GM18867 (cell line): ENCODE measurements around the gene SLC6A11.

ENCODE experiments used
- ATAC-seq: cut with Tn5 transposase; IDR thresholded peaks from one replicate; pipeline ENCODE4 v1.9.1; 2021; ENCODE audit warnings: mild to moderate bottlenecking, moderate library complexity; ENCODE audit not compliant: unreplicated experiment

SLC6A11 gene

GRCh38 chr3:10816019-10816862, at the start of gene SLC6A11:
SLC6A11 (plus strand) TSS chr3:10816228; CDS start chr3:10816266, 38 bp downstream.
- ATAC-seq: no peak

- no peak for ATAC-seq
These were observed 47.2 kb upstream of the SLC6A11 start for GRCh38 chr3:10768708-10769394.

DNA sequence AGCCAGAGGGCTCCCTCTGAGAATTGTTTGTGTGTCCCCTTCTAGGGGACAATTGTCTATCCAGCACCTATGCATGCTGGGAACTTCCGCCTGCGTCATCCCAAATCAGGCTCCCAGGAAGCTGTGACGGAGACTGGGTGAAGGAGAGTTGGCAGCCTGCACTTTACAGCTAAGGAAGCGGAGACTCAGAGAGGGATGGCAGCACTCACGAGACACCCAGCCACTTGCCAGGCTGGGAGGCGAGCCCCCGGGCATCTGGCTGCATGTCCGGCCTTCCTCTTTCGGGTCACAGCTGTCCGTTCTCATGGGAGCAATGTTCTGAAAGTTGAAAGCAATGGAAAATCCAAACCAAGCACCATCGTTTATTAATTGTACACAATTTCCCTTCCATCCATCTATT, 45.5 kb upstream of the SLC6A11 start:
- ATAC-seq: no peak

DNA sequence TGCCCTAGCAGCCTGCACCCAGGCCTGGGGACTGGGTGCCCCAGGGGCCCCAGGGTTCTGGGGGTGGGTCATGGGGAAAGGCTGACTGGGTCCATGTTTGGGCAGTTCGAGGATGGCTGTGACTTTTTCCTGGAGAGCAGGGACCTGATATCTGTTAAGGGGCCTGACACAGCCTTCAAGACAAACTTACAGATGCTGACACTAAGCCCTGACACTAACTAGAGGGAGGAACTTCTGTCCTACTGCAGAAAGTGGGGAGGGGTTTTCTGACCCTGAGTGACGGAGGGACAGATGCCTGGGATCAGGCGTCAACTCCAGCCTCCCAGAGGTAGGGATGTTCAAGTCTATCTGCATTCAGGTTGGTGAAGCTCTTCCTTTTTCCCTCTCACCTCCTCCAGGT, 45.0 kb upstream of the SLC6A11 start:
- ATAC-seq: no peak

GRCh38 chr3:10771486-10772270, 44.4 kb upstream of the SLC6A11 start:
- ATAC-seq: no peak

GRCh38 chr3:10772271-10773161, 43.5 kb upstream of the SLC6A11 start:
- no peak for ATAC-seq

- ATAC-seq: no peak
These were observed 41.8 kb upstream of the SLC6A11 start for GRCh38 chr3:10774129-10774670.

DNA sequence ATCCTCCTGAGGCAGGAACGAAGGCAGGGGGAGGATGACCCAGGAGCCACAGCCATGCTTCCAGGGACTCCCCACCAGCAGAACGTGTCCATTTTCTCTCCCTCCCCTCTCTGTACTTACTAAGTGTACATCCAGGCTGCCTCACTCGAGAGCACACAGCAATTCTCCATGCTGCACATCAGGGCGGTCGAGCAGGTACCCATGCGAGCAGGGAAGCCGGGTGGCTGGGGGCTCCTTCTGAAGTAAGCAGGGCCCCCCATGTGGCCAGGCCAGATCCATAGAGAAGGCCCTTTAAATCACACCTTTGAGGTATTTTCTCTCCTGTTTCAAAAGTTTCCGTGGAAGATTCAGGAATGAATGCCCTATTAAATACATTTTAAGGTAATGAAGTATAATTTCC, 41.2 kb upstream of the SLC6A11 start:
- ATAC-seq: no peak

- ATAC-seq: no peak
These were observed 40.8 kb upstream of the SLC6A11 start for GRCh38 chr3:10775259-10775658.

GRCh38 chr3:10775828-10776227, 40.2 kb upstream of the SLC6A11 start:
- ATAC-seq: no peak

DNA sequence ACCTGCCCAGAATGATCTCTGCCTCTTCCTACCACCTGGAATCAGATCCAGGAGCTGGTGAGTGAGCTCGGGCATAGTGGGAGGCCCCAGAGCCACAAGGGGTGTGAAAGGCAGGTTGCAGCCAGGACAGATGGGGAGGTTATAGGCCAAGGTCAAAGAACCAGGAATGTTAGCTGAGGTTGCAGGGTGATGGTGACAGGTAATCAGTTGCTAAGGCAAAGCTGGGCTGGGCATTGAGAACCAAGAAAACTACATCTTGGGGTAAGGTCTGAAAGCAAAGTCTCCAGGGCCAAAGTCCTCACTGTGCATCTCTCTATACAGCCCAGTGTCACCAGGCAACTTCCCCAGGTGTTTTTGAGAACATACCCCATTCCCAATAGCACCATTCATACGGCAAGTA, 38.4 kb upstream of the SLC6A11 start:
- no peak for ATAC-seq

- ATAC-seq: no peak
These were observed 37.3 kb upstream of the SLC6A11 start for GRCh38 chr3:10778492-10779292.

- ATAC-seq: no peak
These were observed 36.7 kb upstream of the SLC6A11 start for GRCh38 chr3:10779293-10779805.

GRCh38 chr3:10780243-10780642, 35.8 kb upstream of the SLC6A11 start:
- no peak for ATAC-seq

DNA sequence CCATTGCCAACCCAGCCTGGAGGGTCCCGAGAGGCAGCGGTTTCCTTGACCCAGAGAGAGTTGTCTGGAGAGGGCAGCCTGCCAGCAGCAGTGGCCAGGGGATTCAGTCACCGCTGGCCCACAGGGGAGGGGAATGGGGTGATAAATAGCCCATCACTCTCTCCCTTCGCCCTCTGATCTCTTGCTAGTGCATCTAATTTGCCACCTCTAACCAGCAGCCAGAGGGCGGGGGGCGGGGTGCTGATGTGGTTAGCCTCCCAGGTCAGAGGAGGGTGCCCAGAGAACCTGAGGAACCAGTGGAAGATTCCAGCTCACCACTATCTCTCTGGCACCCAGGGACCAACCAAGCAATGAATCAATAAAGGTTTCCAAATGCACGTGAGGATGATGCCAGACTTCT, 35.1 kb upstream of the SLC6A11 start:
- ATAC-seq: no peak

DNA sequence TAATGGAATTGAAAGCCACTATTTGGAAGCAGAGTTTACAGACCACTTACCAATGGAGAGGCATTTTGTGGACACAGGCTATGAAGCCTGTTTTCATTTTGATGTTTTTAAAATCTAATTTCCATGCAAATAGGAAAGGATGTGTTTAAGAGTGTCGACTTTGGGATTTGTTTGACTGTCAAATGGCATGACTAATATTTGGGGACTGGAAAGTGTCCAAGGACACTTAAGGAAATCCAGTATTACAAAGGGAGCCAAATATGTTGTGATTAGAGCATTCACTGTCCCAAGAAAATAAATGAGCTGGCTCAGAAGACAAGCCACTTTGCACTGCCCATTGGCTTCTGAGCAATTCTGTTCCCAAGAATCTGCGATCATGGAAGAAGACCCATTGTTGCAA, 34.0 kb upstream of the SLC6A11 start:
- no peak for ATAC-seq

DNA sequence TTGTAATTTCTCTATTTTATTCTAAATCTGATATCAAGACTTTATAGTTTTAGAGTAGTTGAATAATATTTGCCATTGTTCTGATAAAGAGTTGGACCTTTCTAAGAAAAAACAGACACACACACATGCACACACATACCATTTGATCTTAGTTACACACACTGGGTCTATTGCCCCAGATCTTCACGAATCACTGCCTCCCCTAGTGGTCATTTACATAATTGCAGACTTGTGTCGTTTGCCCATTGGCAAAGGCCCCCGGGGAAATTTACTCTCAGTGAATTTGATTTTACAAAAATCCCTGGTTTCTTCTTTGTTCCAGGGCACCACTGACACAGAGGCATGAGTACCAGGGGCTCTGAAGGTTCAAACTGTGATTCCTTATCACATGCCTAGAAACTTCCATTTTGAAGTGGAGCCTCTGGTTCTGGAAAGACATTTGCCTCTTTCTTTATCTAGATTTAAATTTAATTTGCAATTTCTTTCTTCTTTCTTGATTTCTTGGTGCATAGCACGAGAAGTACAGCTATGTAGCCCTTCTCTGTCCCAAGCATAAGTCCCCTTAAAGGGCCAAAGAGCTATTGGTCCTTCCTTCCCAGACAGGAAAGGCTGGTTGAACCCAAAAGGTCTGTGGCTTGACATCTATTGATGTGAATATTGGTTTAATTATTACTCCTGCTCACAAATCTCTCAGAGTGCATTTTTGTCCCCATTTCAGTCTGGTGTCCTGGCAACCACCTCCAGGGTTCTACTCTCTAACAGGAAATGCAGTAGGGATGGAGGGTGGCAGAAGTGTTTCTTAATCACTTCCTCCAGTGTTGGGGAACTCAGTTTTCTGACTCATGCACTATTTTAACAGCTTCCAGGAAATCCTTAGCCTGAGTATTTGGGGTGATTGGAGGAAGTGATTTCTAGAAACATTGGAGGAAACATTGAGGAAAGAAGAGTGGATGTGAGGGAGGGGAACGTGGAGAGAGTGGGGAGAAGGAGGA, 32.4 kb upstream of the SLC6A11 start:
- ATAC-seq: no peak

DNA sequence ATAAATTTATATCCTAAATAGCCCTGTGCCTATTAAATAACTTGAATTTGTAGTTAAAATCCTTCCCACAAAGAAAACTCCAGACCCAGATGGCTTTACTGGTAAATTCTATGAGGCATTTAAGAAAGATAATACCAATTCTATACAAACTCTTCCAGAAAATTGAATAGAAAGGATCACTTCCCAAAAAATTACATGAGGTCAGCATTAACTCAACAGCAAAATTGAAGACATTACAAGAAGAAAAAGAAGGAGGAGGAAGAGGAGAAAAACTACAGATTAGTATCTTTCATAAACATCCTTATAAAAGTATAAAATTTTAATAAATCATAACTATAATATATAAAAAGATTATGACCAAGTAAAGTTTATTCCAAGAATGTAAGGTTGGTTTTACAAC, 29.4 kb upstream of the SLC6A11 start:
- ATAC-seq: no peak
